Activated T-cell treated with anti-CD3 and anti-CD28 coated beads for 4 hours (primary cell): ENCODE measurements around the gene TRIO.

Source experiments
- DNase-seq: peaks from one replicate; pipeline ENCODE4 v3.0.0-alpha.2; 2020

Gene TRIO

DNA sequence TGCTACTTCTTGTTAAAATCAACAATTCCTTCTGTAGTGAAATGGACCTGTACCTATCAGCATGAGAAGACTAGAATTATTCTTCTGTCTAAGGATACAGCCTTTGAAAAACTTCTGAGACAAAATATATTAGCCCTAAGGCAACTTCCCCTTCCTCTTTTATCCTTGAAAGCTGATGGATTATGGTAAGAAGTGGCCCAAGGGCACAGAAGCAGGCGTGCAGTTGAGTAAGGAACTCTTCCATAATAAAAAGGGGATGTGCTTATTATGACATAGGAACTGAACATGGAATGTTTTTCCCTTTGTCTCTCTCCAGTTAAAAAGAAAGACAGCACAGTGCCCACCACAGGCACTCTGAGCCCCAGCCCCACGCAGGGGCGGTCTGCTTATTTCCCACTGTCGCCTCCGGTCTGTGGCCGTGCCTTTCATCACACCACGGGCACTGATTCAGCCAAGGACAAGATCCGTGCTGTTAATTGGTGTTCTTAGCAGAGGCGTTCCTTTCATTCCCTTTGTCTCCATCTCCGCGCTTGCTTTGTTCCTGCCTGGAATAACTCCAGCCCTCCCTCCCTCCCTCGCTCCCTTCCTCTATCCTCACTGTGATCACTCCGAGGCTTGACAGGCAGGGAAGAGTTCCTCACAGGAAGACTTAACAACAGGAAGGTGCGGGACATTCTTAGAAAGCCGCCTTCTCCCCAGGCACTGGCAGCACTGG is 302.6 kb downstream of the TRIO start:
- no peak for DNase-seq

DNA sequence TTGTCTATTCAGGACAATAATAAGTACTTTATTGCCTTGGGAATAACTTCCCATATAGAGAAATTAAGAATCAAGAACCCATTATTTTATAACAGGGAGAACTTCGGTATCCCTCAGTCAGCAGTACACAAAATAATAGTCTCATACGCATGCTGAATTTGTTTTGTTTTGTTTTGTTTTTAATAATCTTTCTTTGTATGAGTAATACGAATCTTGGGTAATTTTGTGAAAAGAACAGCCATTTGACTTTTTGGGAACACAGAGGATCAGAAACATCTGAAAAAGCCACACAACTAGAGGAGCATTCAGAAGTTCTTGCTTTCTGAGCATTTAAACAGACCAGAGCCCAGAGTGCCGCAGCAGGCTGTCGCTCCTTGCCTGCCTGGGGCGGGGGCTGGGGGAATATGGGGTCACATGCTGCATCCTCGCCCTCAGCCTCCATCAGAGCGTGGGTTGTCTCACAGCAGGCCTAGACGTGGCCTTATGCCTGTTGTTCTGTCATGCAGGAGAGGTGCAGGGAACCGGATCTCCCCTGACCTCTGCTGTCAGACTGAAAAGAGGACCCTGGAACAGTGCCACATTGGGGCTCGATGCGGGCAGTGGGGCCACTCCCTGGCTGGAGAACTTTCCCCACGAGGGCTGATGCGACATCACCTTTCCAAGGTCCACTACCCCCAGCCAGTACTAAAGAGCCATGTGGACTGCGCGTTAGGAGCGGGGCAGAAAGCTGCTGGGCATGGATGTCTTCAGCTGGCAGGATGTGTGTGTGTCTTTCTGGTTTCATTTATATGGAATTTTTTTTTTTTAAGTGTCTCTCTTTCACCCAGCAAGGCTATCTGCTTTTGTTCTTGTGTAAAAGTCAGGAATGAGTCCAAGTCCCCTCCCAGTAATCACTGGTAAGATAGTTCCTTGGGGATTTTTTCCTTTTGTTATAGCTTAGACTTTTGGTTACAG is 305.1 kb downstream of the TRIO start:
- no peak for DNase-seq

DNA sequence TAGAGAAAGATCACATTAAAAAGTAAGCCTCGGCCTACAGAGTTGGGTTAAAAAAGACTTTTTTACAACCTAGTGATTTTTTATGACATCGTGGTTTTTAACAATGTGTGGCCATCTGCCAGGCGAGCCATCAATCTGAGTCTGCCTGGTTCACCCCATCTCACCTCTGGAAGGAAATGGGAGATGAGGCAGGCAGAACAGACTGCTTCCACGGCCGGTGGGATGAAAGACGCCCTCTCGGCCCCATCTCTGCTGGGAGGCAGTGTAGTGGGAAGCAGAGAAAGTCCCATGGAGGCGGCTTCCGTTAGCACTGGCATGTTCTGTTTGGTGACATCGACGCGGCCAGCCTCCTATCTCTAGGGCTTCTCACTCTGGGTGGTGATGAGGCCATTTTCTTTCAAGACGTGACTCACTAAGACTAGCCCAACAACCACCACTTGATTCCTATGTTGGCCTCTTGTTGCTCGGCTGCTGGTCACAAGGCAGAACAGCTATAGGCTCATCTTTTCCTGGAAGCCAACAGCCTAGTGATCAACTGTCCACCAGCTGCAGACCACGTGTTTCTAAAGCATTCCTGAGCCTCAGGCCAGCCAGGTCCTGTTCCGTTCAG is 306.0 kb downstream of the TRIO start:
- no peak for DNase-seq

DNA sequence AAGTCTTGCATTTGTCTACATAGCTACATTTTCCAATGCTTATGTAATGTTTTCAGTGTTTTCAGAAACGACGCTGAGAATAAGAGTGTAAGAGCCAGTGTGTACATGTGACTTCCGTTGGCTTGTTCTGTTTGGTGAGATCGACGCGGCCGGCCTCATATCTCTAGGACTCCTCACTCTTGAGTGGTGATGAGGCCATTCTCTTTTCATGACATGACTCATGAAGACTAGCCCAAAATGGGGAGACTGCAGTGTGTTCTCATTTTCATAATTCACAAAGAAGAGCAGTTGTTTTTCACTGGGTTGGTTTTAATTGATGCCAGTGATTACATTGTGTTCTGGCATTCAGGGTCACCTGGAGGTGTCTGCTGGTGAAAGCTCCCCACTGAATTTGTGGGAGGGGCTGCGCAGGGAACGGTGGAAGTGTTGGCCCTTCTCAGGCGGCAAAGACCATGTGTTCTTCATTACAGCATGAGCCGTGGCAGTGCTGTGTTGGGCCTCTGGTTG is 306.9 kb downstream of the TRIO start:
- DNase-seq: no peak

DNA sequence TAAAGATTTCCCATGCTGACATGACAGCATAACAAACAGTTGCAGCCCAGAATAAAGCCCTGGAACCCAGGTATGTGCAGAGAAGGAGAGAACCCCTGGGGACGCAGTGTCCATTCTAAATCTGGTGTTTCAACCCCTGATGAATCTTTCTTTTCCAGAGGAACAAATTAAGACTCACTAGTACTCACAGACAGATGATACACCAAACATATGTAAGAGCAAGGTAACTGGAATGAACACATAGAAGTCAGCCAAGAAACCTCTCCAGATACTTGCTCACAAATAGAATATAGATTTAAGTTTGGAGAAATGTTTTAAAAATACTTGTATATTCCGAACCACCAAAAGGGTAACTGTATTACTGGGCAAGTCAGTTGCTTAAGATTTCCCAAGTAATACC is 307.6 kb downstream of the TRIO start:
- no peak for DNase-seq

DNA sequence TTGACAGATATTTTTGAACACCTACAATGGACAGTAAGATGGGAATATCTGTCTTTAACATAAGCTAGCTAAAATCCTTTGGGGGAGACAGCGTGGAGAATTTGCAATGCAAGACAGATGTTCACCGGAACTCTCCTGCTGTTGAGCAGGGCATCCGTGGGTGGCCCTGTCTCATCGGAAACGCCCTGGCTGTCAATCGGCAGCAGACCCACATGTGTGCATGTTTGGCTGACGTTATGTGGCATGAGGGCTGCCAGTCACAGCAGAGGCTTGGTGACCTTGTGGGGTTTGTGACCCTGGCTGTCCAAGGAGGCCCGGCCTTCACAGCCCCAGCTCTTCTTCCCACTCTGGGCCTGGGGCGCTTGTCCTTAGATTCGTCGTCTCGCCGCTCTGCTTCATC is 308.7 kb downstream of the TRIO start:
- DNase-seq: no peak

DNA sequence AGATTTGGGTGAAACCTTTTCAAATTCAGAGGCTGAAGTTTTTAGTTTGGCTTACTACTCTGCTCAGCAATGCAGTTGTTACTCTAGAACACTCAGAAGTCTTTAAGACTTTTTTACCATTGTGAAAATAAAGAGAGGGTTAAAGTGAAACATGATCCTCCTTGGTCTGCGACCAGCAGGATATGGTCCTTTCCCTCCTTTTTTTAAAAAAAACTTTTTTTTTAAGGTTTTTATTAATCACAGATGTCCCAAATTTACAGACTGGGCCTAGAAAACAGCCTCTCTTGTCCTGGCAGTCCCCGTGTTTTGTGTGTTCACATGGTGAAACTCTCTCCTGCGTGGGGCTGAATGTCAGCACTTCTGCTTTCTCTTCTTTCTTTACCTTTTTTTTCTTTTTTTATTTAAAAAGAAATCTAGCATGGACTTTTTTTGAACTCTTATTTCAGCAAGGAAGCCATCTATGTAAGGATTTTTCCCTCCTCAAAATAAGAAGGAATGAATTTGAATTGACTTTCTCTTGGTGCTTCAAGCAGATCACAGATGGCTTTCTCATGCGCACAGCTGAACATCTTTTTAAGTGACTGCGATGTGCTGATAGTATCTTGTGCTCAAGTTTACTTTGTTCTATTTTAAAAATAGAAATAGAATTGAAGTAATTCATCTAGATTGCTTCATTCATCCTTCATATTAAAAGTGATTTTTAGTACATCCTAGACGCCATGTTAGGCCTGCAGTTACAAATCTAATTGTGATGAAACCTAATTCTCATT is 309.7 kb downstream of the TRIO start:
- DNase-seq: no peak

DNA sequence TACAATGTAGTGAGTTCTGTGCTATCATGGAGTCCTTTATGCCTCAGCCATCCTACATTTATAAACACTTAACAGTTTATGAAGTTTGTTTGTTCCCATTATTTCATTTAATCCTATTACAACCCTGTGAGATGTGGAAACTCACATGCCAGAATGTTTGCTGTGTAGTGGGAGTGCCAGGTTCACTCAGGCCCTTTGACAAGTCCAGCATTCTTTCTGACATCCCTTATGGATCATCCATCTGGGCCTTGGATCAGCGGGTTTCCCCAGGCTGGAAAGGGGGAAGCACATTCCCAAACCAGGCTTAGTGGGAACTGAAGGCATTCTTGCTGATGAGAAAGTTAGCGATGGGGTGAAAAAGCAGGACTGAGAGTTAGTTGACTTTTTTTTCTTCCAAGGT is 310.3 kb downstream of the TRIO start:
- DNase-seq: no peak

DNA sequence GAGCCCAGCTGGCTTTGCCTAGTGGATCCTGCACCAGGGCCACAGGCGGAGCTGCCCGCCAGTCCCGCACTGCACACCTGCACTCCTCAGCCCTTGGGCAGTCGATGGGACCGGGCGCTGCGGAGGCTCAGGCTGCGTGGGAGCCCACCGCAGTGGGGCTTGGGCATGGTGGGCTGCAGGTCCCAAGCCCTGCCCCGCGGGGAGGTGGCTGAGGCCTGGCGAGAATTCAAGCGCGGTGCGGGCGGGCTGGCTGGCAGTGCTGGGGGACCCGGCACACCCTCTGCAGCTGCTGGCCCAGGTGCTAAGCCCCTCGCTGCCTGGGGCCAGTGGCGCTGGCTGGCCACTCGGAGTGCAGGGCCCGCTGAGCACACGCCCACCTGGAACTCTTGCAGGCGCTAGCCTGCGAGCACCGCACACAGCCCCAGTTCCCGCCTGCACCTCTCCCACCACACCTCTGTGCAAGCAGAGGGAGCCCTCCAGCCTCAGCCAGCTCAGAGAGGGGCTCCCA is 312.7 kb downstream of the TRIO start:
- DNase-seq: no peak

DNA sequence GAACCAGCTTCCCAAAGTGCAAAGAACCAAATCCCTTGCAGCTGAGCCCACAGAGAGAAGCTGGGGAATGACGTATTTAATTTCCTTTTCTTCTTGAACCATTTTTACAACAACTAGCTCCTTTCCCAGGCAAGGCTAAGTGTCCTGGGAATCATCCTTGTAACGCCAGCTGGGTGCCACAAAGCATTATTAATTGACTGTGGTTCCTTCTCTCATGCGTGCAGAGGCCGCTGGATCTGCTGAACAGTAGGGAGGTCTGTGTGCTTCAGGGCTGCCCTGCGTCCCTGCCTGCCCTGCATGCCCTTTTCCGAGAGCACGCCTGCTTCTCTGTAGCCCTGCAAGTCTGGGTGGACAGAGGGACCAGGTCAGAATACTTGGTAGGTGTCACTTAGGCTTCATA is 314.3 kb downstream of the TRIO start:
- DNase-seq: no peak

DNA sequence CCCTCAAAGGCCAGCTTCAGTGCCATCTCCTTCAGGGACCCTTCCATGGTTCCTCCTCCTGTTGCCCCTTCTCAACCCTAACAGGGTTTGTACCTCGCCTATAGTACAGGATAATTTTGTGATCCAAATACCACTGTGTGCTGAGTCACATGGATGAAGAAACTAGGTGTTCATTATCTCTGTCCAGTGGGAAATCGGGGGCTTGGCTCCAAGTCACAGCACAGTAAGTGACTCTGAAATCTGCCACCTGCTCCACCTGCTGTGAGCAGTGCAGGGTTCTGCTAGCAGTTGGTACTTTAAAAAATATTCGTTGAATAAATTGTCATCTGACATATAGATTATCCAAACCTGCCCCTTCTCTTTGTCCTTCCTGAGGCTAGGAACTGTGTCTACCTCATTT is 315.3 kb downstream of the TRIO start:
- no peak for DNase-seq

DNA sequence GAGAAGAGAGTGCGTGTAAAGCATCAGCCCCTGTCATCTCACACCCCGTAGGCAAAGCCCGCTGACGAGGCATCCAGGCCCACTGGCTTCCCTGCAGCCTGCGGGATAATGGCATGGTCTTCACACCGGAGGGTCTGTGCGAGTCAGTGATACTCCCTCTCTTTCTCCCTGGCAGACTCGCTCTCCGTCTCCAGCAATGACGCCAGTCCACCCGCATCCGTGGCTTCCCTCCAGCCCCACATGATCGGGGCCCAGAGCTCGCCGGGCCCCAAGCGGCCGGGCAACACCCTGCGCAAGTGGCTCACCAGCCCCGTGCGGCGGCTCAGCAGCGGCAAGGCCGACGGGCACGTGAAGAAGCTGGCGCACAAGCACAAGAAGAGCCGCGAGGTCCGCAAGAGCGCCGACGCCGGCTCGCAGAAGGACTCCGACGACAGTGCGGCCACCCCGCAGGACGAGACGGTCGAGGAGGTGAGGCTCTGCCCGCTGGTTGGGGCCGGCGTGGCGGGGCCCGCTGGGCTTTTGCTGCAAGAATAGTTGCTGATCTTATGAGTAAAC is 317.8 kb downstream of the TRIO start:
- no peak for DNase-seq

DNA sequence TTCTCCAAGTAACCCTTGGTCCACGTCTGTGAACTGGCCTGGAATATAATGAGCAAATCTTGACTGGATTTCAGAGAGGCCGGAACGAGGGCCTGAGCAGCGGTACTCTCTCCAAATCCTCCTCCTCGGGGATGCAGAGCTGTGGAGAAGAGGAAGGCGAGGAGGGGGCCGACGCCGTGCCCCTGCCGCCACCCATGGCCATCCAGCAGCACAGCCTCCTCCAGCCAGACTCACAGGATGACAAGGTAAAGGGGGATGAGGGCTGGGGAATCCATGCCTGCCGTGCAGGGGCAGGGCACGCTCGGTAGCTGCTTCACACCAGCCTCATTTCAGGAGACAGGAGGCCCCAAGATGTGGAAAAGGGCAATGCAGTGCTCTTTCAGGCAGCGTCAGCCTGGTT is 319.5 kb downstream of the TRIO start:
- DNase-seq: no peak

DNA sequence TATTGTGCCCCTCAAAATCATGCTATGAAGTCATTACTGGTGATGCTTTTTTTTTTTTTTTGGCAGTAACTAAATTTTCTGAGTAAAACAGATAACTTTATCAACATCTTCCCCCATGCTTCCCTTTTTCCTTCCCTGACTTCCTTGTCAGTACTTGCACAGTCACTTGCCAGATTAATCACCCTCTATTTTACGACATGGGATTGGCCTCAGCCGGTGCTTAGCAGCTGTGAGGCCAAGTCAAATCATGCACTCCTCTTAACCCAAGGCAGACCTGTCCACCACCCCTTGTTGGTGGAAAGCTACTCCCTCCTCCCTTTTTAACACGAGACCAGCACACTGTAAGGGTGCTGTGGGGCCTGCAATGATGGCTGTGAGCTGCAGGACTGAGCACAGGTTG is 320.5 kb downstream of the TRIO start:
- DNase-seq: no peak

DNA sequence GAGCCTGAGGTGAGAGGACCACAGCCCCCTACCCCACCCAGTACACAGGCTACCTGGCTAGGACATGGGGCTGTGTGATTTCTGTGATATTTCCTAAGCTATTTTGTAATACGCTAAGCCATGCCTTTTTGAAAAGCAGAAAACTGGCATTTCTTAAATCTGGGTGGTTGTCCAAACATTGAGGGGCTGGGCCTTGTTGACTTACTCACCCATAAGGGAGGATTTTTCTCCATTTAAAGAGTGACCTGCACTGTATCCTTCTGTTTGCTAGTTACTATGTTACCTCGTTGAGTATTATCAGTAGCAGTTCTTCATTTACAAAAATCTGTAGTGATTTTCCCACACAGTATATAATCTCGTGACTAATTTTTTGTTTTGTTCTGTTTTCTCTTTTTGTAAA is 321.0 kb downstream of the TRIO start:
- DNase-seq: no peak

DNA sequence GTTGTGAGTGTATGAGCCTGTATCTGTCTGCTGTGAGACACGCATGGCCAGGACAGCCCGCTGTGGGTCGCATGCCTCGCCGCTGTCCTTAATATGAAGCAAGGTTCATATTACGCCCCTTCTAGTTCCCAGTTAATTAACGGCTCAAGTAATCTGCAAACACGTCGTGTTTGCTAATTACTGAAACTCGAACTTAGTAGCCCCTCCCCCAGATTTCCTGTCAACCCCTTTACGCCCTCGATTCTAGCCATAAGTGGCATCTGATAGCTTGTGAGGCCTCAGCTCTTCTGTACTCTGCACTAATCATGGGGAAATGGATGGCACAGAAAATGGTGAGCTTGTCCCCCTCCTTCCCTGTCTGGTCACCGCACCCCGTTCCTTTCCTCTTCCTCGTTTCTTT is 321.5 kb downstream of the TRIO start:
- DNase-seq: no peak

DNA sequence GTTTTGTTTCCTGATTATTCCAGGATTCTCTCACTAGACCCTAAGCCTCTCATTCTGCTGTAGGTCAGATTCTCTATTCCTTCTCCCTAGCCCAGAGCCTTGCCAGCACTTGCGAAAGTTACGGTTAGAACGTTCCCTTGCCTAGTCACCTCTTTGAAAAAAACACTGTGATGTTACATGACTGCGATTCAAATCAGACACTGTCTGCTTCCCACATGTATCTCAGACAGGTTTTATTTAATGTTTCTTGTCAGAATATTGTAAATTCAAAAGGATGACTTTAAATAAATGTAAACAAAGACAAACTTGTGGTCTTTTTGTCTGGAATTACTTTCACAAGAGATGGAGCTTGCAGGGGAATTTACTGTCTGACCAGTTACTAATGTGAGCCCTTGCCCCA is 322.0 kb downstream of the TRIO start:
- no peak for DNase-seq

DNA sequence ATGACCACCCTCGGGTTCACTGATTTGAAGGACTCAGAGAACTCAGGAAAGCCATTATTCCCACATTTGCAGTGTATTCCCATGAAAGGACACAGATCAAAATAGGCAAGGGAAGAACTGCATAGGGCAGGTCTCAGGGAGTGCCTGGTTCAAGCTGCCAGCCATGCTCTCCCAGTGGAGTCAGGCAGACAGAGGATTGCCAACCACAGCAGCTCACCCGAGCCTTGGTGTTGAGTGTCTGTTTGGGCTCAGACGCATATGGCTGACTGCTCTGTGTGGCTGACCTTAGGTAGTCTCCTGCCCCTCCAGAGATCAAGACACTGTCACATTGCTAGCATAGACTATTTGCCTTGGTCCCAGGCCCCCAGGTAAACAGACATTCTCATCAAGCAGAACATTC is 322.6 kb downstream of the TRIO start:
- DNase-seq: no peak

DNA sequence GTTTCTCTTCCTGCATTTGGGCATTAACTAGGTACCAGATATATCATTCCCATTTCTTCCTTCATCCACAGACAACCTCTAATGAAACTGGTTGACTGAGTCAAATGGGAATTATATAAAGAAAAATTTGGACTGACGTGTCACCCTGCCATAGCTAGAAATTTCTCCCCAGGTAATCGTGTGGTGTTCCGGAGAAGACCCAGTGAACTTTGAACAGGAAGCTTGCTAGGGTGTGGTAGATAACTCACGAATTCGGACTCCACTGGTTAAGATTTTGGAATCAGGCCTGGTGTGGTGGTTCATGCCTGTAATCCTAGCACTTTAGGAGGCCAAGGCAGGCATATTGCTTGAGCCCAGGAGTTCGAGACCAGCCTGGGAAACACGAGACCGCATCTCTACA is 324.1 kb downstream of the TRIO start:
- DNase-seq: no peak

DNA sequence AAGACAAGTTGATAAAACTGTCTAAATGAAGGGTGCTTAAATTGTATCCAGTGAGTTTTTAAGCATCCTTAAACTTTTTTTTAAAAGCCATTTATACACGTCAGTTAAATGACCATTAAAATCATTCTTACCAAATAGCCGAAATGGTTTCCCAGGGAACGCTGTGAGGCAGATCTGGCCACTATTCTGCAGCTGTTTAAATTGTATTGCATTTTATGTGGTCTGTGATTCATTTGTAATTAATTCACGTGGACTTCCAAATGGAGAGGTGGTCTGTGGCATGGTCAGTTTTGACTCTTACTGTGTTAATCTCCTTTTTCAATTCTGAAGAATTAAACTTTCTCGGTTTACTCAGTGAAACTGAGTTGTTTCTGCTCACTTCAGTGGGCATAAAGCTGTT is 324.7 kb downstream of the TRIO start:
- DNase-seq: no peak

DNA sequence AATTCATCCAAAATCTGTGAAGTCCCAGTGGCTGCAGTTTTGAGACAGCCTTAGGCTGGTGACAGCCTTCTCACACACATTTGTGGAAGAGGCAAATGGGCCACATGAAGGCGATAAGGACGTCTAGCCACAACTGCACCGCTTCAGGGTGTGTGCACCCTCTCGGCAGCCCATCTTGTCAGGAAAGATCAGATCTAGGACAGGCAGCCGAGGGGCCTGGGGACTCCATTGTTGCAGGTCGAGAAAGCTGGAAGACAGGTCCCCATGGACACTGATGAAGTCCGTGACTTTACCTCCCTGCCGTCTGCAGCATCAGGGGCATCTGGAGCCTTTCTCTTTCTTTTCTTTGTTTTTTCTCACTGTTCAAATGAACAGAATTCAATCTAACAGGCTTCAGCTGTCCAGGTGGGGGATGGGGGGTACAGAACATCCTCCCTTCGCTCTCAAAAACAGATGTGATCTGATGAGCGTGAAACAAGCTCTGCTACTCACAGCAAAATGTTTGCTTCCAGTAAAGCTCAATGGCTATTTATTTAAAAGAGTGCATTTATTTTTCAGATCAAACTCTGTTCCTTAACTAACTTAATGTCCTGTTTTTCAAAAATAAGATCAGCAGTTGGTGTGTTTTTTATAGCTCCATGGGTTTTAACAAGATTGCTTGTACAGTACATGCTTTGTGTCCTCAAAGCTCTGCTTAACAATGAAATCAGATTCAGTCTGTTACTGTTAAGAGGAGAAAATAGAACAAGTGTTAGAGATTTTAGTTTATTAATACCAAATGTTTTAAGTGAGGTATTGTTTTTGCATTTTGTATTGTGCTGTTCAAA is 326.6 kb downstream of the TRIO start:
- DNase-seq: no peak

DNA sequence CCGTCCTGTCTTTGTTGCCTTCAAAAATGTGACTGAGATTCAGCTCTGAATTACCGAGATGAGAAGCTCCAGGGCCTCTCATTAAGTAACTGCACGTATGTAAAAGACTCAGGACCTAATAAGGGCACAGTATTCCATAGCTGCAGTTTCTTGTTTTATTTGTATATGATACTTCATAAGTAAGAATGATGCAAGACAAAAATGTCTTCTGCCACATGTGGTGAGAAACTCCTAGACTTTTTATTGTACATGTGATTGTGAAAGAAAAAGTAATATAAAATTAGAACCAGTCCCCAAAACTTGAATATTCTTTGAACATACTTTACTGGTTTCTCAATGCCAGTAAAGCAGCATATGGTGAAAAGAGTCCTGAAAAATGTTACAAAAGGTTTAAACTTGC is 328.4 kb downstream of the TRIO start:
- DNase-seq: no peak
